ENCODE measurements around the gene KRTAP20-4. TPM values are rescaled to one million over a fixed set of nuclear protein-coding genes. Genes with fewer than 3 reads are reported as not detected.

The KRTAP20-4 gene
- polyA plus RNA-seq, 2 of the 4 experiments (the other 2 are of a cell fraction) = not detected

GRCh38 chr21:30668776-30669175, 48.3 kb downstream of the KRTAP20-4 start:
- no peaks in the 10 kb centered on the region for H3K4me1 ChIP-seq
- H3K4me2 ChIP-seq = no peak overlapping the region
- ATAC-seq (no peak), FAIRE-seq (no peak), DNase-seq (ENCODE audit: low read depth in 1 of 2, low spot score in 1 of 2) (no peak)
- WGBS (ENCODE audit: missing lambda C conversion rate) = 0% methylated on average over 1 of the region's 1 CpG
- no peaks in the 10 kb centered on the region for H3K9me3 ChIP-seq
- H3K4me3 ChIP-seq = no peak overlapping the region
- POLR2A ChIA-PET = no interaction called here
- TF ChIP-seq ZSCAN20 (CRISPR knock-in tag; IDR thresholded peaks at IDR 0.05) (no peak), PBX3 (IDR thresholded peaks at IDR 0.05) (no peak), EHF (CRISPR knock-in tag; IDR thresholded peaks at IDR 0.05) (no peak), ZC3H11A (IDR thresholded peaks at IDR 0.05) (no peak), FOSL2 (IDR thresholded peaks at IDR 0.05) (no peak), FOSL2 (CRISPR knock-in tag; IDR thresholded peaks at IDR 0.05) (no peak), E2F6 (IDR thresholded peaks at IDR 0.05; ENCODE audit: borderline replicate concordance, low read depth) (no peak)
- TF ChIP-seq, protein P1, sequence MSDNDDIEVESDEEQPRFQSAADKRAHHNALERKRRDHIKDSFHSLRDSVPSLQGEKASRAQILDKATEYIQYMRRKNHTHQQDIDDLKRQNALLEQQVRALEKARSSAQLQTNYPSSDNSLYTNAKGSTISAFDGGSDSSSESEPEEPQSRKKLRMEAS (IDR thresholded peaks at IDR 0.05) = no peak
- H3K27ac ChIP-seq = no peak overlapping the region
- CTCF ChIA-PET = no interaction called here

Small RNA genes within 50 kb of the gene (small RNA-seq; reads per million reads assigned to genes)
- 0 reads per million in 6 experiments for gene KRTAP20-1
- 0 reads per million in 6 experiments for gene KRTAP20-3
- gene KRTAP20-4 = 0 reads per million in 6 experiments
- 0 reads per million in 6 experiments for gene KRTAP22-1
- 0 reads per million in 6 experiments for gene KRTAP22-2

Other genes starting within 250 kb of the KRTAP20-4 start
- gene KRTAP13-2, start 248.4 kb upstream of the KRTAP20-4 start, polyA plus RNA-seq (2011; rRNA removed) = not detected in 2 replicates
- gene KRTAP13-2, start 248.4 kb upstream of the KRTAP20-4 start, polyA plus RNA-seq (2017; fragmentation: RNase III; extraction: RNeasy Plus Mini Kit Qiagen cat#74134 plus additional on column Dnase treatment) = not detected in 3 replicates
- not detected in 2 replicates for gene KRTAP13-1, start 224.6 kb upstream of the KRTAP20-4 start, polyA plus RNA-seq (2011; rRNA removed)
- not detected in 3 replicates for gene KRTAP13-1, start 224.6 kb upstream of the KRTAP20-4 start, polyA plus RNA-seq (2017; fragmentation: RNase III; extraction: RNeasy Plus Mini Kit Qiagen cat#74134 plus additional on column Dnase treatment)
- gene KRTAP13-3, start 194.7 kb upstream of the KRTAP20-4 start, polyA plus RNA-seq (2011; rRNA removed) = not detected in 2 replicates
- gene KRTAP13-3, start 194.7 kb upstream of the KRTAP20-4 start, polyA plus RNA-seq (2017; fragmentation: RNase III; extraction: RNeasy Plus Mini Kit Qiagen cat#74134 plus additional on column Dnase treatment) = not detected in 3 replicates
- gene KRTAP13-4, start 190.4 kb upstream of the KRTAP20-4 start, polyA plus RNA-seq (2011; rRNA removed) = not detected in 2 replicates
- gene KRTAP13-4, start 190.4 kb upstream of the KRTAP20-4 start, polyA plus RNA-seq (2017; fragmentation: RNase III; extraction: RNeasy Plus Mini Kit Qiagen cat#74134 plus additional on column Dnase treatment) = not detected in 3 replicates
- not detected in 2 replicates for gene KRTAP15-1, start 180.4 kb upstream of the KRTAP20-4 start, polyA plus RNA-seq (2011; rRNA removed)
- gene KRTAP15-1, start 180.4 kb upstream of the KRTAP20-4 start, polyA plus RNA-seq (2017; fragmentation: RNase III; extraction: RNeasy Plus Mini Kit Qiagen cat#74134 plus additional on column Dnase treatment) = not detected in 3 replicates
- gene KRTAP19-1, start 140.3 kb upstream of the KRTAP20-4 start, polyA plus RNA-seq (2011; rRNA removed) = not detected in 2 replicates
- not detected in 3 replicates for gene KRTAP19-1, start 140.3 kb upstream of the KRTAP20-4 start, polyA plus RNA-seq (2017; fragmentation: RNase III; extraction: RNeasy Plus Mini Kit Qiagen cat#74134 plus additional on column Dnase treatment)
- not detected in 2 replicates for gene KRTAP19-2, start 133.2 kb upstream of the KRTAP20-4 start, polyA plus RNA-seq (2011; rRNA removed)
- gene KRTAP19-2, start 133.2 kb upstream of the KRTAP20-4 start, polyA plus RNA-seq (2017; fragmentation: RNase III; extraction: RNeasy Plus Mini Kit Qiagen cat#74134 plus additional on column Dnase treatment) = not detected in 3 replicates
- not detected in 2 replicates for gene KRTAP19-3, start 128.6 kb upstream of the KRTAP20-4 start, polyA plus RNA-seq (2011; rRNA removed)
- gene KRTAP19-3, start 128.6 kb upstream of the KRTAP20-4 start, polyA plus RNA-seq (2017; fragmentation: RNase III; extraction: RNeasy Plus Mini Kit Qiagen cat#74134 plus additional on column Dnase treatment) = not detected in 3 replicates
- not detected in 2 replicates for gene KRTAP19-4, start 123.5 kb upstream of the KRTAP20-4 start, polyA plus RNA-seq (2011; rRNA removed)
- gene KRTAP19-4, start 123.5 kb upstream of the KRTAP20-4 start, polyA plus RNA-seq (2017; fragmentation: RNase III; extraction: RNeasy Plus Mini Kit Qiagen cat#74134 plus additional on column Dnase treatment) = not detected in 3 replicates
- gene KRTAP19-5, start 118.5 kb upstream of the KRTAP20-4 start, polyA plus RNA-seq (2011; rRNA removed) = not detected in 2 replicates
- not detected in 3 replicates for gene KRTAP19-5, start 118.5 kb upstream of the KRTAP20-4 start, polyA plus RNA-seq (2017; fragmentation: RNase III; extraction: RNeasy Plus Mini Kit Qiagen cat#74134 plus additional on column Dnase treatment)
- gene KRTAP19-6, start 78.8 kb upstream of the KRTAP20-4 start, polyA plus RNA-seq (2011; rRNA removed) = not detected in 2 replicates
- gene KRTAP19-6, start 78.8 kb upstream of the KRTAP20-4 start, polyA plus RNA-seq (2017; fragmentation: RNase III; extraction: RNeasy Plus Mini Kit Qiagen cat#74134 plus additional on column Dnase treatment) = not detected in 3 replicates
- gene KRTAP19-7, start 59.3 kb upstream of the KRTAP20-4 start, polyA plus RNA-seq (2011; rRNA removed) = not detected in 2 replicates
- not detected in 3 replicates for gene KRTAP19-7, start 59.3 kb upstream of the KRTAP20-4 start, polyA plus RNA-seq (2017; fragmentation: RNase III; extraction: RNeasy Plus Mini Kit Qiagen cat#74134 plus additional on column Dnase treatment)
- not detected in 2 replicates for gene KRTAP22-2, start 30.2 kb upstream of the KRTAP20-4 start, polyA plus RNA-seq (2011; rRNA removed)
- gene KRTAP22-2, start 30.2 kb upstream of the KRTAP20-4 start, polyA plus RNA-seq (2017; fragmentation: RNase III; extraction: RNeasy Plus Mini Kit Qiagen cat#74134 plus additional on column Dnase treatment) = not detected in 3 replicates
- not detected in 2 replicates for gene KRTAP6-3, start 28.2 kb upstream of the KRTAP20-4 start, polyA plus RNA-seq (2011; rRNA removed)
- not detected in 3 replicates for gene KRTAP6-3, start 28.2 kb upstream of the KRTAP20-4 start, polyA plus RNA-seq (2017; fragmentation: RNase III; extraction: RNeasy Plus Mini Kit Qiagen cat#74134 plus additional on column Dnase treatment)
- not detected in 2 replicates for gene KRTAP6-2, start 21.7 kb upstream of the KRTAP20-4 start, polyA plus RNA-seq (2011; rRNA removed)
- not detected in 3 replicates for gene KRTAP6-2, start 21.7 kb upstream of the KRTAP20-4 start, polyA plus RNA-seq (2017; fragmentation: RNase III; extraction: RNeasy Plus Mini Kit Qiagen cat#74134 plus additional on column Dnase treatment)
- gene KRTAP22-1, start 19.5 kb upstream of the KRTAP20-4 start, polyA plus RNA-seq (2011; rRNA removed) = not detected in 2 replicates
- not detected in 3 replicates for gene KRTAP22-1, start 19.5 kb upstream of the KRTAP20-4 start, polyA plus RNA-seq (2017; fragmentation: RNase III; extraction: RNeasy Plus Mini Kit Qiagen cat#74134 plus additional on column Dnase treatment)
- not detected in 2 replicates for gene KRTAP6-1, start 6.7 kb upstream of the KRTAP20-4 start, polyA plus RNA-seq (2011; rRNA removed)
- not detected in 3 replicates for gene KRTAP6-1, start 6.7 kb upstream of the KRTAP20-4 start, polyA plus RNA-seq (2017; fragmentation: RNase III; extraction: RNeasy Plus Mini Kit Qiagen cat#74134 plus additional on column Dnase treatment)
- gene KRTAP20-1, start 4.2 kb upstream of the KRTAP20-4 start, polyA plus RNA-seq (2011; rRNA removed) = not detected in 2 replicates
- gene KRTAP20-1, start 4.2 kb upstream of the KRTAP20-4 start, polyA plus RNA-seq (2017; fragmentation: RNase III; extraction: RNeasy Plus Mini Kit Qiagen cat#74134 plus additional on column Dnase treatment) = not detected in 3 replicates
- not detected in 2 replicates for gene KRTAP20-2, start 14.6 kb downstream of the KRTAP20-4 start, polyA plus RNA-seq (2011; rRNA removed)
- not detected in 3 replicates for gene KRTAP20-2, start 14.6 kb downstream of the KRTAP20-4 start, polyA plus RNA-seq (2017; fragmentation: RNase III; extraction: RNeasy Plus Mini Kit Qiagen cat#74134 plus additional on column Dnase treatment)
- gene KRTAP20-3, start 22.2 kb downstream of the KRTAP20-4 start, polyA plus RNA-seq (2011; rRNA removed) = not detected in 2 replicates
- not detected in 3 replicates for gene KRTAP20-3, start 22.2 kb downstream of the KRTAP20-4 start, polyA plus RNA-seq (2017; fragmentation: RNase III; extraction: RNeasy Plus Mini Kit Qiagen cat#74134 plus additional on column Dnase treatment)
- gene KRTAP21-3, start 98.2 kb downstream of the KRTAP20-4 start, polyA plus RNA-seq (2011; rRNA removed) = not detected in 2 replicates
- gene KRTAP21-3, start 98.2 kb downstream of the KRTAP20-4 start, polyA plus RNA-seq (2017; fragmentation: RNase III; extraction: RNeasy Plus Mini Kit Qiagen cat#74134 plus additional on column Dnase treatment) = not detected in 3 replicates
- gene KRTAP21-2, start 126.6 kb downstream of the KRTAP20-4 start, polyA plus RNA-seq (2011; rRNA removed) = not detected in 2 replicates
- gene KRTAP21-2, start 126.6 kb downstream of the KRTAP20-4 start, polyA plus RNA-seq (2017; fragmentation: RNase III; extraction: RNeasy Plus Mini Kit Qiagen cat#74134 plus additional on column Dnase treatment) = not detected in 3 replicates
- gene KRTAP21-1, start 134.8 kb downstream of the KRTAP20-4 start, polyA plus RNA-seq (2011; rRNA removed) = not detected in 2 replicates
- gene KRTAP21-1, start 134.8 kb downstream of the KRTAP20-4 start, polyA plus RNA-seq (2017; fragmentation: RNase III; extraction: RNeasy Plus Mini Kit Qiagen cat#74134 plus additional on column Dnase treatment) = not detected in 3 replicates
- not detected in 2 replicates for gene KRTAP8-1, start 192.6 kb downstream of the KRTAP20-4 start, polyA plus RNA-seq (2011; rRNA removed)
- not detected in 3 replicates for gene KRTAP8-1, start 192.6 kb downstream of the KRTAP20-4 start, polyA plus RNA-seq (2017; fragmentation: RNase III; extraction: RNeasy Plus Mini Kit Qiagen cat#74134 plus additional on column Dnase treatment)
- not detected in 2 replicates for gene KRTAP7-1, start 209.1 kb downstream of the KRTAP20-4 start, polyA plus RNA-seq (2011; rRNA removed)
- gene KRTAP7-1, start 209.1 kb downstream of the KRTAP20-4 start, polyA plus RNA-seq (2017; fragmentation: RNase III; extraction: RNeasy Plus Mini Kit Qiagen cat#74134 plus additional on column Dnase treatment) = not detected in 3 replicates

Data from A549 (cell line).